ENCODE data around the gene ZBTB38.

Gene ZBTB38

DNA sequence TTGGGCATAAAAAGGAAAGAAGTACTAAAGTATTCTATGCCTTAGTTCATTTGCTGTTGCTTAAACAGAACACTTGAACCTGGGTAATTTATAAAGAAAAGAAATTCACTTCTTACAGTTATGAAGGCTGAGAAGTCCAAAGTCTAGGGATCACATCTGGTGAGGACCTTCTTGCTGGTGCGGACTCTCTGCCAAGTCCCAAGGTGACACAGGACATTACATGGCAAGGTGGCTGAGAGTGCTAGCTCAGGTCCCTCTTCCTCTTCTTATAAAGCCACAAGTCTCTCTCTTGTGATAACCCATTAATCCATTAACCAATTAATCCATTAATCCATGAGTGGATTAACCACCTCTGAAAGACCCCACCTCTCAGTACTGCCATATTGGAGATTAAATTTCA lies 3.1 kb upstream of the ZBTB38 start:
- H3K36me3 ChIP-seq = no peaks in the 10 kb centered on the region
- H3K9me3 ChIP-seq = no peaks in the 10 kb centered on the region
- H3K4me1 ChIP-seq = 0 out of 2 replicates have a peak, but pooled peaks cover 5% of the 10 kb centered on the region
- no peak overlapping the region for H3K4me3 ChIP-seq
- no peaks in the 10 kb centered on the region for H3K27me3 ChIP-seq
- no peak for TF ChIP-seq Cebpa-rat (IDR thresholded peaks at IDR 0.05)
- no peak overlapping the region for H3K27ac ChIP-seq
- H3K9ac ChIP-seq = no peak overlapping the region
- H4K20me1 ChIP-seq = no peaks in the 10 kb centered on the region
- no peak overlapping the region for H3K4me2 ChIP-seq

- 0 out of 2 replicates have a peak, but pooled peaks cover 5% of the 10 kb centered on the region for H3K4me1 ChIP-seq
- no peak overlapping the region for H3K27ac ChIP-seq
- no peaks in the 10 kb centered on the region for H4K20me1 ChIP-seq
- no peak overlapping the region for H3K4me3 ChIP-seq
- H3K27me3 ChIP-seq = no peaks in the 10 kb centered on the region
- H3K9ac ChIP-seq = no peak overlapping the region
- no peak for TF ChIP-seq Cebpa-rat (IDR thresholded peaks at IDR 0.05)
- no peak overlapping the region for H3K4me2 ChIP-seq
- no peaks in the 10 kb centered on the region for H3K36me3 ChIP-seq
- no peaks in the 10 kb centered on the region for H3K9me3 ChIP-seq
Measured at GRCh38 chr3:141366285-141367037, 1.8 kb upstream of the ZBTB38 start.

DNA sequence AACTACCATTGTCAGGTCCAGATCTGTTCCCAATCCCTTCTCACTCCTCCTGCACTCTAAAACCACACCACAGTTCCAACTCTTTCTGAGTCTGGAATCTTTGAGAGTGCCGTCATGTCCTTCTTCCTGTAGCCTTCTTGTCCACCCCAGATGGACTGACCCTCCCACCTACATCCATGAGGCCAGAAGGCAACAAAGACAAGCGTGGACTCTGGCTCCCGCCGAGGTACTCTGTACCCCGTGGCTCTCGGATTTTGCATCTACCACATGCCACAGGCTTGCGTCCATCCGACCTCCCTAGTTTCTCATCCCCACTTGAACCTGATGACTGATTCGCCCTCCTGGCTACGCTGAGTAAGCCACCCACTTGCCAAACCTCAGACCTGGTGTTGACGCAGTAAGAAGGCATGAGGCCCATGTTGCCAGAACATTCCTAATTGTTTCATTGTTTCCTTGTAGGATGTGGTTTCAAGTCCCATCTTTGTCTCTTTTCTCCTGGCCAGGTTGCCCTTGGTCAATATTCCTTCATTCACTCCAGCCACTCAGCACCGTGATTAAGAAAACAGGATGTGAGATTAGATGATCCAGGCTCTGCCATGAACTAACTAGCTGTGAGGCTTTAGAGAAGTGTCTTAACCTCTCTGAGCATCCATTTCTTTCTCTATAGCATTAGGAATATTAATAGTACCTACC lies 1.1 kb upstream of the ZBTB38 start:
- H3K4me2 ChIP-seq = no peak overlapping the region
- H3K27ac ChIP-seq = no peak overlapping the region

DNA sequence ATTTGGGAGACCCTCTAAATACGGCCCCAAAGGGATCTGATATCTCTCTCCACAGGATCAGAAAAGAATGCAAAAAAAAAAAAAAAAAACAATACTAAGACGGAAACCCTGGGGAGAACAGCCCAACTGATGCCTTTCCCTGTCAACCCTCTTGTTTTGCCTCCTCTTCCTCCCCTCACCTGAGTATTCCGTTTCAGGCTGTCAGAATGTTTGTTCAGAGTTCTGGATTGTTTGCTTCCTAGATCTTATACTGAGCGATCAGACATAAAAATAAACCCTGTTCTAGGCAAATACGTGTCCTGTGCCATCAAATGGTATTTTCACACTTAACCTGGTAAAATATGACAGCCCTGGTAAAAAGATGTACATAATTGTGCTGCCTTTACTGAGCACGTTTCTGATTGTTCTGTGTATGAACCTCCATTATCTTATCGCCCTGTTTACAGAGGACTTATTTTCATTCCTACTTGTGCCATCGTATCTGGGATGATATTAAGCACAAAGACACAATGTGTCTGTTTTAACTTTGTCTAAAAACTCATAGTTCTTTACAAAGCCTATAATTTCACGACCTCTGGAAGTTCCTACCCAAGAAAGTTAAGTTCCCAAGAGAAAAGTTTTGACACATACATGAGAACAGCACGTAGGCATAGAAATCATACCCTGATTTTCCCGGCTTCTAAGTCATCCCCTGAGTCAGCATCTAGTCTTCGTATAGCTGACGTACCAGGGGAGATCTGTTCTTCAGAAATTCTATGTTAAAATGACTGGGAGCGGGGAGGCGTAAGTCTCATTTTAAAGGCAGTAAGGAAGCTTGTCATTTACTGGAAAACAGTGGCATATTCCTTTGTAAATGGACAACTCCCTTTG lies 856 bp downstream of the ZBTB38 start:
- Histone ChIP-seq H3K9me3 (no peaks in the 10 kb centered on the region), H3K27ac (no peak overlapping the region), H4K20me1 (no peaks in the 10 kb centered on the region), H3K9ac (no peak overlapping the region), H3K4me1 (0 out of 2 replicates have a peak, but pooled peaks cover 5% of the 10 kb centered on the region), H3K36me3 (no peaks in the 10 kb centered on the region), H3K27me3 (no peaks in the 10 kb centered on the region), H3K4me2 (no peak overlapping the region), H3K4me3 (no peak overlapping the region)
- no peak for TF ChIP-seq Cebpa-rat (IDR thresholded peaks at IDR 0.05)

More for the DNA sequence above, 1.1 kb upstream of the ZBTB38 start:
- no peak overlapping the region for H3K4me3 ChIP-seq
- no peaks in the 10 kb centered on the region for H3K36me3 ChIP-seq
- H3K9ac ChIP-seq = no peak overlapping the region
- no peaks in the 10 kb centered on the region for H3K27me3 ChIP-seq
- H4K20me1 ChIP-seq = no peaks in the 10 kb centered on the region
- no peaks in the 10 kb centered on the region for H3K9me3 ChIP-seq
- no peak for TF ChIP-seq Cebpa-rat (IDR thresholded peaks at IDR 0.05)
- H3K4me1 ChIP-seq = 0 out of 2 replicates have a peak, but pooled peaks cover 5% of the 10 kb centered on the region

GRCh38 chr3:141370065-141370533 lies 1.8 kb downstream of the ZBTB38 start:
- no peak overlapping the region for H3K4me3 ChIP-seq
- no peaks in the 10 kb centered on the region for H4K20me1 ChIP-seq
- H3K36me3 ChIP-seq = no peaks in the 10 kb centered on the region
- no peak overlapping the region for H3K27ac ChIP-seq
- H3K4me2 ChIP-seq = no peak overlapping the region
- H3K27me3 ChIP-seq = no peaks in the 10 kb centered on the region
- TF ChIP-seq Cebpa-rat (IDR thresholded peaks at IDR 0.05) = no peak
- no peaks in the 10 kb centered on the region for H3K9me3 ChIP-seq
- 0 out of 2 replicates have a peak, but pooled peaks cover 5% of the 10 kb centered on the region for H3K4me1 ChIP-seq
- no peak overlapping the region for H3K9ac ChIP-seq

DNA sequence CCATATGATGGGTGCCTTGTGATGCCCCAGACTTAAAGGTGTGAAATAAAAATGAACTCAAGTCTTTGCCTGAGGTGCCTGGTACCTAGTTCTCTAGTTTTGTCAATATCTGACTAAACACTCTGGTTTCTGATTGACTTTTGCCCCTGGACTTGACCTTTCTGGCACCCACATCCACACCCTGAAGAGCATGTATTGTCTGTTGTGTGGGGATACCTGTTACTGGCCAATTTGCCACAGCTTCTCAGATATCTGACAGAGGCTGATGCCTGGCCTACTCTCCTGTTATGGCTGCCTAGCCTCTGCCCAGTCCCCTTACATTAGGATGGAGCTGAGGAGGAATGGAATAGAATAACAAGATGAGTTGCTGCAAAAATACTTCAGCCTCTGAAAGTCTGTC lies 3.6 kb downstream of the ZBTB38 start:
- H3K27ac ChIP-seq = no peak overlapping the region
- H3K9me3 ChIP-seq = no peaks in the 10 kb centered on the region
- H4K20me1 ChIP-seq = no peaks in the 10 kb centered on the region
- no peaks in the 10 kb centered on the region for H3K27me3 ChIP-seq
- H3K9ac ChIP-seq = no peak overlapping the region
- H3K4me1 ChIP-seq = 0 out of 2 replicates have a peak, but pooled peaks cover 5% of the 10 kb centered on the region
- H3K4me3 ChIP-seq = no peak overlapping the region
- H3K36me3 ChIP-seq = no peaks in the 10 kb centered on the region
- TF ChIP-seq Cebpa-rat (IDR thresholded peaks at IDR 0.05) = no peak
- no peak overlapping the region for H3K4me2 ChIP-seq

GRCh38 chr3:141372656-141373055 lies 4.4 kb downstream of the ZBTB38 start:
- Histone ChIP-seq H3K36me3 (no peaks in the 10 kb centered on the region), H3K4me2 (no peak overlapping the region), H4K20me1 (no peaks in the 10 kb centered on the region), H3K4me3 (no peak overlapping the region), H3K27ac (no peak overlapping the region), H3K9me3 (no peaks in the 10 kb centered on the region), H3K27me3 (no peaks in the 10 kb centered on the region), H3K4me1 (0 out of 2 replicates have a peak, but pooled peaks cover 5% of the 10 kb centered on the region), H3K9ac (no peak overlapping the region)
- TF ChIP-seq Cebpa-rat (IDR thresholded peaks at IDR 0.05) = no peak

- Histone ChIP-seq H3K9ac (no peak overlapping the region), H3K27me3 (no peaks in the 10 kb centered on the region), H3K27ac (no peak overlapping the region), H3K4me1 (0 out of 2 replicates have a peak, but pooled peaks cover 1% of the 10 kb centered on the region), H3K4me2 (no peak overlapping the region), H4K20me1 (no peaks in the 10 kb centered on the region), H3K36me3 (no peaks in the 10 kb centered on the region), H3K9me3 (no peaks in the 10 kb centered on the region), H3K4me3 (no peak overlapping the region)
- no peak for TF ChIP-seq Cebpa-rat (IDR thresholded peaks at IDR 0.05)
Measured at GRCh38 chr3:141373232-141373631, 4.9 kb downstream of the ZBTB38 start.

- H3K27me3 ChIP-seq = no peaks in the 10 kb centered on the region
- H3K36me3 ChIP-seq = no peaks in the 10 kb centered on the region
- no peak overlapping the region for H3K27ac ChIP-seq
- H4K20me1 ChIP-seq = no peaks in the 10 kb centered on the region
- no peak overlapping the region for H3K4me3 ChIP-seq
- H3K4me2 ChIP-seq = no peak overlapping the region
- no peak overlapping the region for H3K9ac ChIP-seq
- no peaks in the 10 kb centered on the region for H3K9me3 ChIP-seq
- TF ChIP-seq Cebpa-rat (IDR thresholded peaks at IDR 0.05) = no peak
- H3K4me1 ChIP-seq = no peaks in the 10 kb centered on the region
Measured at GRCh38 chr3:141373768-141374526, 5.6 kb downstream of the ZBTB38 start.
